ENCODE results near the gene TUT4.

TUT4 gene, protein sequence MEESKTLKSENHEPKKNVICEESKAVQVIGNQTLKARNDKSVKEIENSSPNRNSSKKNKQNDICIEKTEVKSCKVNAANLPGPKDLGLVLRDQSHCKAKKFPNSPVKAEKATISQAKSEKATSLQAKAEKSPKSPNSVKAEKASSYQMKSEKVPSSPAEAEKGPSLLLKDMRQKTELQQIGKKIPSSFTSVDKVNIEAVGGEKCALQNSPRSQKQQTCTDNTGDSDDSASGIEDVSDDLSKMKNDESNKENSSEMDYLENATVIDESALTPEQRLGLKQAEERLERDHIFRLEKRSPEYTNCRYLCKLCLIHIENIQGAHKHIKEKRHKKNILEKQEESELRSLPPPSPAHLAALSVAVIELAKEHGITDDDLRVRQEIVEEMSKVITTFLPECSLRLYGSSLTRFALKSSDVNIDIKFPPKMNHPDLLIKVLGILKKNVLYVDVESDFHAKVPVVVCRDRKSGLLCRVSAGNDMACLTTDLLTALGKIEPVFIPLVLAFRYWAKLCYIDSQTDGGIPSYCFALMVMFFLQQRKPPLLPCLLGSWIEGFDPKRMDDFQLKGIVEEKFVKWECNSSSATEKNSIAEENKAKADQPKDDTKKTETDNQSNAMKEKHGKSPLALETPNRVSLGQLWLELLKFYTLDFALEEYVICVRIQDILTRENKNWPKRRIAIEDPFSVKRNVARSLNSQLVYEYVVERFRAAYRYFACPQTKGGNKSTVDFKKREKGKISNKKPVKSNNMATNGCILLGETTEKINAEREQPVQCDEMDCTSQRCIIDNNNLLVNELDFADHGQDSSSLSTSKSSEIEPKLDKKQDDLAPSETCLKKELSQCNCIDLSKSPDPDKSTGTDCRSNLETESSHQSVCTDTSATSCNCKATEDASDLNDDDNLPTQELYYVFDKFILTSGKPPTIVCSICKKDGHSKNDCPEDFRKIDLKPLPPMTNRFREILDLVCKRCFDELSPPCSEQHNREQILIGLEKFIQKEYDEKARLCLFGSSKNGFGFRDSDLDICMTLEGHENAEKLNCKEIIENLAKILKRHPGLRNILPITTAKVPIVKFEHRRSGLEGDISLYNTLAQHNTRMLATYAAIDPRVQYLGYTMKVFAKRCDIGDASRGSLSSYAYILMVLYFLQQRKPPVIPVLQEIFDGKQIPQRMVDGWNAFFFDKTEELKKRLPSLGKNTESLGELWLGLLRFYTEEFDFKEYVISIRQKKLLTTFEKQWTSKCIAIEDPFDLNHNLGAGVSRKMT (N-terminal part only)

DNA sequence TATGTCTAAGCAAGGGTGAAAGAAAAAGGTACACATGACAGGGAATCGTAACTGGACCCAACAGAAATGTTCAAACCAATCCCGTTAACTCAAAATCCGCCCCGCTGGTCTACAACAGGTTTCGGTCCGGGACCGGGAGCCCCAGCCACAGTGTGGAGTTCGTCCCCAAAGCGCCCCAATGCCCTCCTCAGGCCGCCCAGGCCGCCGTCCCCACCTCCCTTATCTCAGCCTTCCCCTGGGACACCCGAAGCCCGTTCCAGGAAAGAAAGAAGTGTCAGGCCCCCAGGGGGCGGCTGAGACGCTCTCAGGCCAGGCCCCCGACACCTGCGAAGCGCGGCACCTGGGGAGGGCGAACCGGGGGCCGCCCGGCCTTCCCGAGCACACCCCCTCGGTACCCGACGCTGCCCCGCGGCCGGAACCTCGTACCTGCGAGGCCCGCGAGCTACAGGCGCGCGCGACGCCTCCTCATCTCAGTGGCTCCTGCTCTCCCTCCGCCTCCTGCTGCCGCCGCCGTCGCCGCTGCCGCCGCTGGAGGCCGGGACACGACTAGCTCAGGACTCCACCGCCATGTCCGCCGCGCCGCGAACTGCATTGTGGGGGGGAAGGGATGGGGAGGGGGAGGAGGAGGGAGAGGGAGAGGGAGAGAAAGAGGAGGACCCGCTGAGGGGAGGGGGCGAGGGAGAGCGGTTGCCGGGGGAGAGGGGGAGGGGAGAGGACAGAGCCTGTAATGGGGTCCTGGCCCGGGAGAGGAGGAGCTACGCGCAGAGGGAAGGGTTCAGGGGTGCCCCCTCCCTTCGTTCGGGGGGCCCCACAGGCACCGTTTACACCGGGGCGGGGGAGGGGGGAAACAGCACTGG lies at the start of gene TUT4:
Gene TUT4, minus strand, starts transcription at position 588 of the 857 bp plus-strand sequence. CDS start 26,812 bp downstream, outside the sequence.
- H3K36me3 Mint-ChIP-seq = no peaks in the 10 kb centered on the region
- H3K4me1 Mint-ChIP-seq = peaks cover 18% of the 10 kb centered on the region
- no peaks in the 10 kb centered on the region for H3K9me3 Mint-ChIP-seq
- peak within 1 kb of the TSS; percentile 62 for H3K4me3 Mint-ChIP-seq
- ATAC-seq (ENCODE audit: low read depth) (peak; percentile 44), DNase-seq (ENCODE audit: low spot score in 2 of 2) (peak; percentile 65 to 76)
- no peak within 1 kb of the TSS for H3K27ac Mint-ChIP-seq
- H3K27me3 Mint-ChIP-seq = no peaks in the 10 kb centered on the region

DNA sequence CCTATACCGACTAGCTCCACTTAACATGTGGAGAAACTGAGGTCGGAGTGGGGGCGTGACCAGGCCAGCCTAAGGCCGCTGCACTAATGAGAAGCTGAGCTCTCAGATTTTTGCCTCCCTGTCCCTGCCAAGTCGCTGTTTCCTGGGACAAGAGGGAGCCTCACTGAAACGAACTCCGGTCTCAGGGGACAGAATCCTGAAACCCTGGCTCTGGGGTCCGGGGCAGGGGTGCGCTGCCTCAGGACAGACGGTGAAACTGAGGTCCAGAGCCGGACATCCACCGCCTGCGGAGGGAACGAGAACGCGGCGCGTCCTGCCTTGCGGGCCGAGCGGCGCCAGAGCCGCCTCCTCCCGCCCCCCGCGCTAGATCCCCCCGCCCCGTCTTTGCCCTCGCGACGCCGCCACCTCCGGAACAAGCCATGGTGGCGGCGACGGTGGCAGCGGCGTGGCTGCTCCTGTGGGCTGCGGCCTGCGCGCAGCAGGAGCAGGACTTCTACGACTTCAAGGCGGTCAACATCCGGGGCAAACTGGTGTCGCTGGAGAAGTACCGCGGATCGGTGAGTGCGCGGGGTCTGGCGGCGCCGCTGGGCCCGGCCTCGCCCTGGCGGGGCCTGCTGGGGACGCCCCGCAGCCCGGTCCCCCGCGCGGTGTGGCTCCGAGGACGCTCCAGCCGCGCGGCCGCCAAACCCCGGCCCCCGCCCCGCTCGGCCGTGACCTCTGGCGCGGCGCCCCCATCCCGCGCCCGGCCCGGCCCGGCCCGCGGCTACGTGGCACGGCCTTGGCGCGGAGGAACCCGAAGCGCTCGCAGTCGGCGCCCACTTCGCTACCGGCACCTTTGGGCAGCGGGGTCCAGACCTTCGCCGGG lies 49.3 kb upstream of the TUT4 start, which contains the start of gene GPX7:
Gene GPX7, plus strand, starts transcription at position 381 of the 865 bp plus-strand sequence. Its CDS starts 39 bp downstream, at position 420.
- ATAC-seq (ENCODE audit: low read depth) (peak; percentile 74), DNase-seq (ENCODE audit: low spot score in 2 of 2) (peak; percentile 22 to 51)
- Mint-ChIP-seq H3K4me1 (peaks cover 44% of the 10 kb centered on the region), H3K36me3 (peaks cover 10% of the 10 kb centered on the region), H3K4me3 (peak within 1 kb of the TSS; percentile 90), H3K27me3 (no peaks in the 10 kb centered on the region), H3K9me3 (no peaks in the 10 kb centered on the region), H3K27ac (peak within 1 kb of the TSS; percentile 84)

DNA sequence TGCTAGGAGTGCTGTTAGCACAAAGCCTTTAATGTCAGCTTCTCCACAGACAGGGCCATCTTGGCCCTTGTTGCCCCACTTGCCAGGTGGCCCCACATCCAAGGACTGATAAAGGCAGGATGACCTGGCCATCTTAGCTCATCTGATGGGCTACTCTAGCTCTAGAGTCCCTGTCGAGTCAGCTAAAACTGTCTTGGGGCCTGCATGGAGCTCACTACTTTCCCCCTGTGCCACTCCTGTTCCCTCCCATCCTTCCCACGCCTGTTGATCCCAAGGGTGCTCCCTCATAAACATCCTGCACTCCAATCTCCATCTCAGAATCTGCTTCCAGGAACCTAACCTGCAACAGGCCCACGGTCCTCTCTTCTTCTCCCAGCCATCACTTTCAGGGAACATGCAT lies 48.6 kb upstream of the TUT4 start:
- H3K9me3 Mint-ChIP-seq = no peaks in the 10 kb centered on the region
- H3K36me3 Mint-ChIP-seq = peaks cover 6% of the 10 kb centered on the region
- ATAC-seq (ENCODE audit: low read depth) (no peak), DNase-seq (ENCODE audit: low spot score in 2 of 2) (no peak)
- peak overlapping the region; percentile 85 for H3K4me3 Mint-ChIP-seq
- no peaks in the 10 kb centered on the region for H3K27me3 Mint-ChIP-seq
- peak overlapping the region; percentile 84 for H3K27ac Mint-ChIP-seq
- H3K4me1 Mint-ChIP-seq = peaks cover 42% of the 10 kb centered on the region

DNA sequence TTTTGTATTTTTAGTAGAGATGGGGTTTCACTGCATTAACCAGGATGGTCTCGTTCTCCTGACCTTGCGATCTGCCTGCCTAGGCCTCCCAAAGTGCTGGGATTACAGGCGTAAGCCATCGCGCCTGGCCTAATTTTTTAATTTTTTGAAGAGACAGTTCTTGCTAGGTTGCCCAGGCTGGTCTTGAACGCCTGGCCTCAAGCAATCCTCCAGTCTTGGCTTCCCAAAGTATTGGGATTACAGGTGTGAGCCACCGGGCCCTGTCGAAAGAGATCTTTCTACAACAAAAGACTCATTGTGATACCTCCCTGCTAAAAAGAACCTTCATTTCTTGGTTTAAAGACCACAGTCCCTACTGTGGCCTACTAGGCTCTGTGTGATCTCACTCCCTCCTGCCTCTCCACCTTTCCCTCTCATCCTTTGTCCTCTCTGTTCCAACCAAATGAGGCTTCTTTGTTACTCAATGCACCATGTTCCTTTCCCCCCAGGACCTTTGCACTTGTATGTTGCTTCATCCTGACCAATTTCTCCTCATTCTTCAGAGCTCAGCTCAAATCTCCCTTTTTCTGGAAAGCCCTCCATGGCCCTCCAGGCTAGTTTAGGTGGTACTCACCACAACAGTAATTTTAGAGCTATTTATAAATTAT lies 47.8 kb upstream of the TUT4 start:
- DNase-seq (ENCODE audit: low spot score in 2 of 2) = no peak
- no peak for ATAC-seq (ENCODE audit: low read depth)
- Mint-ChIP-seq H3K9me3 (no peaks in the 10 kb centered on the region), H3K4me1 (peaks cover 34% of the 10 kb centered on the region), H3K4me3 (no peak overlapping the region), H3K36me3 (peaks cover 1% of the 10 kb centered on the region), H3K27me3 (no peaks in the 10 kb centered on the region), H3K27ac (no peak overlapping the region)

DNA sequence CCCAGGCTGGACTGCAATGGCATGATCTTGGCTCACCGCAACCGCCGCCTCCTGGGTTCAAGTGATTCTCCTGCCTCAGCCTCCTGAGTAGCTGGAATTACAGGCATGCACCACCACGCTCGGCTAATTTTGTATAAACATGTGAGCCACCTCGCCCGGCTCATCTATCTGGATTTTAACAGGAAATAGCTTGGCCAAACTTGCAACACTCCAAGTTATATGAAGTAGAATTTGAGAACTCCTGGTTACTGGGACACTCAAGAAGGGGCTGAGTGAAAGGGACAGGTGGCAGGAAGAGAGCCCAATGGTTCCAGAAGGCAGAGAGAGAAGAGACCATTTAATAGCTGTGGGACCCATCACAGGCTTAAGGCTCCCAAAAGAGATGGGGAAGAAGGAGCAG lies 46.3 kb upstream of the TUT4 start:
- H3K4me3 Mint-ChIP-seq = no peak overlapping the region
- no peaks in the 10 kb centered on the region for H3K27me3 Mint-ChIP-seq
- no peaks in the 10 kb centered on the region for H3K9me3 Mint-ChIP-seq
- DNase-seq (ENCODE audit: low spot score in 2 of 2) (no peak), ATAC-seq (ENCODE audit: low read depth) (no peak)
- peaks cover 1% of the 10 kb centered on the region for H3K36me3 Mint-ChIP-seq
- H3K27ac Mint-ChIP-seq = no peak overlapping the region
- peaks cover 29% of the 10 kb centered on the region for H3K4me1 Mint-ChIP-seq

DNA sequence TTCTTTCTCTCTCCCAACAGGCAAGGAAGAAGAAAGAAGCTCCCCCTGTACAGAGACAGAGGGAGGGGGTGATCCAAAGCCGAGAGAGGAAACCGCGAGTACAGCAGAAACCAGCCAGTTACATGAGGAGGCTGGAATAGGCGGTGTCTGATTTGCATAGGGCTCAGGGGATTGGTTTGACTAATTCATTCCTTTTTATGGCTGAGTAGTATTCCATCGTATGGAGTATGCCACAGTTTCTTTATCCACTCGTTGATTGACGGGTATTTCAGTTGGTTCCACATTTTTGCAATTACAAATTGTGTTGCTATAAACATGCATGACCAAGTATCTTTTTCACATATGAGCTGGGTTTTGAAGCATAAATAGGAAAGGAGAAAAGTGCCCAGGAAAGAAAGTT lies 45.8 kb upstream of the TUT4 start:
- Mint-ChIP-seq H3K36me3 (no peaks in the 10 kb centered on the region), H3K4me1 (peaks cover 24% of the 10 kb centered on the region), H3K4me3 (no peak overlapping the region), H3K9me3 (no peaks in the 10 kb centered on the region), H3K27me3 (no peaks in the 10 kb centered on the region), H3K27ac (no peak overlapping the region)
- ATAC-seq (ENCODE audit: low read depth) (no peak), DNase-seq (ENCODE audit: low spot score in 2 of 2) (no peak)

DNA sequence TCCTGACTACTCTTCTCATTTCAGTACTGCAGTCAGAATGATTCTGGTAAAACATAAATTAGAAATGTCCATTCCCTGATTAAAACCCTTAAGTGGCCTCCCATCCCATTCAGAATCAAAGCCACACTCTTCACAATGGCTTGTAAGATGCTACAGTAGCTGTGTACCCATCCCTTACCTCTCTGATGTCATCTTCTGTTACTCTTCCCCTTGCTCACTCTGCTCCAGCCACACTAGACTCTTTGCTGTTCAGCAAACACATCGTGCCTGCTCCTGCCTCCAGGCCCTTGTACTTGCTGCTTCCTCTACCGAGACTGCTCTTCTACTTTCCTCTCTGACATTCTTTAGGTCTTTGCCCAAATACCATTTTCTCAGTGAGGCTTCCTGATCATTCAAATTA lies 45.0 kb upstream of the TUT4 start:
- peaks cover 23% of the 10 kb centered on the region for H3K4me1 Mint-ChIP-seq
- no peak overlapping the region for H3K4me3 Mint-ChIP-seq
- H3K9me3 Mint-ChIP-seq = no peaks in the 10 kb centered on the region
- ATAC-seq (ENCODE audit: low read depth) = no peak
- H3K36me3 Mint-ChIP-seq = no peaks in the 10 kb centered on the region
- no peak overlapping the region for H3K27ac Mint-ChIP-seq
- no peaks in the 10 kb centered on the region for H3K27me3 Mint-ChIP-seq
- no peak for DNase-seq (ENCODE audit: low spot score in 2 of 2)

DNA sequence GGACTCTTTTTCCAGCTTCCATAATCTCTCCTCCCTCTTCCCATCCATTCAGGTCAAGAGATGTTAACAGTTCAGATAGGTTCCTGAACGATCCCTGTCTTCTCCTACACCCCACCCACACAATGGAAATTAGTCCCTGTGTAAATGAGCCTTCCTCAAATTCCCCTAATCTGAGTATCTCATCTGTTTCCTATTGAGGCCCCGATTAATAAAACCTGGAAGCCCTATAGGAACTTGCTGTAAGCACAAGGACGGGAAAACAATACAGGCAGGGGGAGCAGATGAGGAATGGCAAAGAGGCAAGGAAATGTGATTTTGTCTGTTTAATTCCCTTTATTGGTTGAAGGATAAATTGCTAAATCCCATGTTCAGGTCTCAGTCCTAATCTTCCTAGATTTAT lies 42.2 kb upstream of the TUT4 start:
- ATAC-seq (ENCODE audit: low read depth) (no peak), DNase-seq (ENCODE audit: low spot score in 2 of 2) (no peak)
- no peaks in the 10 kb centered on the region for H3K36me3 Mint-ChIP-seq
- no peaks in the 10 kb centered on the region for H3K9me3 Mint-ChIP-seq
- H3K4me3 Mint-ChIP-seq = no peak overlapping the region
- peaks cover 26% of the 10 kb centered on the region for H3K4me1 Mint-ChIP-seq
- no peaks in the 10 kb centered on the region for H3K27me3 Mint-ChIP-seq
- H3K27ac Mint-ChIP-seq = peak overlapping the region; percentile 64

DNA sequence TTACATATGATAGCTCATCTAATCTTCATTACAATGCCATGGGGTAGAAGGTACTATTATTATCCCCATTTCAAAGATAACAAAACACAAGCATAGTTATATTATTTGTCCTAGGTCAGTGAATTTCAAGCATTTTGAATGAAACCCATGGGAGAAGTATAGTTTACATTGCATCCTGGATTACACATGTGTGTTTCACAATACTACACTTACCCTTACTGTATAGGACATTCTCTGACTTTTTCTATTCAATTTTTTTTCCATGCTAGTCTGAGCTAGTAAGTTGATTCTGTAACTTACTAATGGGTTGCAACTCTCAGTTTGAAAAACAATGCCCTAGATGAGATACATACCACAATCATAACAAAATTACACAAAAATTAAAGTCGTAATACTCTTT lies 40.6 kb upstream of the TUT4 start:
- ATAC-seq (ENCODE audit: low read depth) (no peak), DNase-seq (ENCODE audit: low spot score in 2 of 2) (no peak)
- H3K27me3 Mint-ChIP-seq = no peaks in the 10 kb centered on the region
- H3K9me3 Mint-ChIP-seq = no peaks in the 10 kb centered on the region
- H3K27ac Mint-ChIP-seq = peak overlapping the region; percentile 60
- no peak overlapping the region for H3K4me3 Mint-ChIP-seq
- no peaks in the 10 kb centered on the region for H3K36me3 Mint-ChIP-seq
- peaks cover 29% of the 10 kb centered on the region for H3K4me1 Mint-ChIP-seq

DNA sequence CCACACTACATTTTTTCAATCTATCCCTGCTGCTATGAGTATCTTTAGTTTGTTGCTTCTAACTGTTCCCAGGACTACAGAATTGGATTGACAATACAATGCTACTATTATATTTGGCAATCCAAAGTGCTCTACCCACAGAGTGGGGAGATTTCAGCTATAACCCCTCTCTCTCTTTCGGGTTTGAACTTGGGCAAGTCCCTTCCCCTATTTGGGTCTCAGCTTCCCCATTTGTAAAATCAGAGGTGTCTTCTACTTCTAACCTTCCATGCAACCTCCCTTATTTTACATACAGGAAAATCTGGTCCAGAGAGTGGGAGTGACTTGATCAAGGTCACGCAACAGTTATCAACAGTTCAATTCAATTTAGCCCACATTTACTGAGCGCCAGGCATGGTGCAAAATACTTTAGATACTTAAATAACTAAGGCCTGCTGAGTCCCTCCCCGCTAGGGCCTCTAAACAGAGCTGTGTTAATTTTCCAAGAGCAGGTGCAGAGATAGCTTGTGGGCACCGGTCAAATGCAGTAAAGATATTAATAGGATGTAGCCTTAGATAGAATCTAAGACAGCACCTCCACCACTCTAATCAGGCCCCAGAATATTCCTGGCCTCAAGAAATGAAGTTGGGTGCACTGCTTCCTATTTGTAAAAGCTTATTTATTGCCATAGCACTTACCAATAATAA lies 39.9 kb upstream of the TUT4 start:
- Mint-ChIP-seq H3K27me3 (no peaks in the 10 kb centered on the region), H3K36me3 (no peaks in the 10 kb centered on the region), H3K4me3 (peak overlapping the region; percentile 19), H3K27ac (peak overlapping the region; percentile 78), H3K9me3 (no peaks in the 10 kb centered on the region), H3K4me1 (peaks cover 31% of the 10 kb centered on the region)
- DNase-seq (ENCODE audit: low spot score in 2 of 2) = no peak
- peak; percentile 77 for ATAC-seq (ENCODE audit: low read depth)

DNA sequence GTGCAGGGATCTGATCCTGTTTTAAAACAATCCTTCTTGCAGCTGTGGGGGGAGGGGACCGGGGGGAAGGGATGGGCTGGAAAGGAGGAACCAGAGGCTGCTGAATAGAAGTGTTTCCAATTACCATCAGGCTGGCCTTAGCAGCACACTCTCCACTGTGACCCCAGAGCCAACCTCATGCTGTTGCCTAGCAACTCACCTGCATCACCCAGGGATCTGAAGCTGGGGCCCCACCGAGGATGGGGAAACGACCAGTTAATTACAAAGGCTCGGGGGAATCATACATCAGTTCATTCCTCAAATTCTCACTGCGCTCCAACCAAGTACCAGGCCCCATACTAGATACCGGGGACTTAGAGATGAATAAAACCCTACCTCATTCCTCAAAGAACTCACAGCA lies 37.4 kb upstream of the TUT4 start:
- H3K9me3 Mint-ChIP-seq = no peaks in the 10 kb centered on the region

More for the DNA sequence above, 37.4 kb upstream of the TUT4 start:
- H3K27ac Mint-ChIP-seq = no peak overlapping the region
- no peak for ATAC-seq (ENCODE audit: low read depth)
- H3K4me3 Mint-ChIP-seq = no peak overlapping the region
- no peaks in the 10 kb centered on the region for H3K36me3 Mint-ChIP-seq
- H3K4me1 Mint-ChIP-seq = peaks cover 31% of the 10 kb centered on the region
- no peak for DNase-seq (ENCODE audit: low spot score in 2 of 2)
- H3K27me3 Mint-ChIP-seq = no peaks in the 10 kb centered on the region
